Right lung (tissue), 5 donors: Measurements from ENCODE around the gene SNIP1. TPM values are rescaled to one million over a fixed set of nuclear protein-coding genes. Genes with fewer than 3 reads are reported as not detected.
"Not testable (repeated sequence)": the region's sequence is repeated elsewhere in the genome, so short reads cannot be mapped to it uniquely, and the experiment has no call there.

Experiments used
- DNase-seq, 2 donors: peaks; one replicate each; pipeline ENCODE4 v3.0.0-alpha.2; 2013
- polyA plus RNA-seq, 5 donors: library from polyadenylated mRNA; unstranded; fragments of 120-200 nt; gene quantifications; one replicate each; pipeline versions ENCODE4 v1.2.1 to v1.2.3, GENCODE V29; 2013; ENCODE audit warnings: inconsistent platforms in 1 of 5, low replicate concordance in 1 of 5; ENCODE audit not compliant: insufficient read length in 5 of 5, insufficient read depth in 1 of 5

The SNIP1 gene
- polyA plus RNA-seq, 5 donors = 10.7 to 15.1 (median 13.5) TPM

DNA sequence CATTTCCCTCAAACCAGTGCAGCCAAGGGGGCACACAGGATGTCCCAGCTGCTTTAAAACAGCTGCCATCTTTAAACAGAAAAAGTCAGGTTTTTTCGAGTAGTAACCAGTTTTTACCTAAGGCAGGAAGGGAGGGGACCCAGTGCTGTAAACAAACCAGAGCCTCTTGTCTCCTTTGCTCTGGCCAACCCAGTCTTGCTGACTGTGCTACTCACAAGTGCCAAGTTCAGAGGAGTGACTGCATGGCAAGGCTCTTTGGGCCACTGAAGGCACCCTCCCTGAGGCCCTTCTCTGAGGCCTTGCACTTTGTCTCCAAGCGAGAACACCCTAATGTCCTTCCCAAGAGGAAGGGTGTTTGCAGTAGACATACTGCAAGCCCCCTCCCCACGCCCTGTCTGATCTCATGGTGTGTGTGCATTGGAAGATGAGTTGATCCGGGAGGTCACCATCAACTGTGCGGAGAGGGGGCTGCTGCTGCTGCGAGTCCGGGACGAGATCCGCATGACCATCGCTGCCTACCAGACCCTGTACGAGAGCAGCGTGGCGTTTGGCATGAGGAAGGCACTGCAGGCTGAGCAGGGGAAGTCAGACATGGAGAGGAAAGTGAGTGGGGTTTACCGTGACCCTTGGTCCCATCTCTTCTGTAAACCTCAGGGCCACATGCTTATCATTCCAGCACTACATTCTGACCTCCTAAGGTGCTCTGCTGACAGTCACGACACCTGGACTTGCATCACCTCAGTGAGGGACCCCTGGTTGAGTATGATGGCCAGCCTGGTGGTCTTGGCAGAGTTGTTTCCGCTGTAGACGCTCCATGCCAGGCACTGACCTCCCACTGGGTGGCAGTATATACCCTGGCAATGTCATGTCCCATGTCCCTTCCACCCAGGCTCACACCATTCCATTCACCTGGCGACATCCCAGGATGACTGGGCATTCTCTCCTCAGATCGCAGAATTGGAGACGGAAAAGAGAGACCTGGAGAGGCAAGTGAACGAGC, 7.3 kb upstream of the SNIP1 start:
- DNase-seq = no peak

- peak; percentile 12 to 18 for DNase-seq
These were observed 6.5 kb upstream of the SNIP1 start for GRCh38 chr1:37560401-37561132.

GRCh38 chr1:37559957-37560379, 5.9 kb upstream of the SNIP1 start:
- DNase-seq = not testable (repeated sequence)

GRCh38 chr1:37559080-37559479, 5.0 kb upstream of the SNIP1 start:
- DNase-seq = no peak

- DNase-seq = no peak
These were observed 4.3 kb upstream of the SNIP1 start for GRCh38 chr1:37558411-37558810.

DNA sequence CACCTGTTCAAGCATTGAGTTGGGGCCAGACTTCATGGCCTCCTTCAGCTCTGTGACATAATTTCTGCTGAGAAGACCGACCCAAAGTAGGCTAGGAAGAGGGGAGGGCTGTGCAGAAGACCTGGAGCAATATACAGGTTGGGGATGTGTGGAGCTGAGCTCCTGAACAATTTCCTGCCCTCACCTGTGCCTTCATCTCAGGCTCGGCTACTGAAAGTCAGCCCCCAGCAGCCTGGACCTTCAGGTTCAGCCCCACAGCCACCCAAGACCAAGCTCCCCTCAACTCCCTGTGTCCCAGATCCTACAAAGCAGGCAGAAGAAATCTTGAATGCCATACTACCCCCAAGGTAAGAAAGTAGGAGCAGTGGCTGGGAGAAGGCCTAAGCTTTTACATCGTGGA, 3.3 kb upstream of the SNIP1 start:
- no peak for DNase-seq

DNA sequence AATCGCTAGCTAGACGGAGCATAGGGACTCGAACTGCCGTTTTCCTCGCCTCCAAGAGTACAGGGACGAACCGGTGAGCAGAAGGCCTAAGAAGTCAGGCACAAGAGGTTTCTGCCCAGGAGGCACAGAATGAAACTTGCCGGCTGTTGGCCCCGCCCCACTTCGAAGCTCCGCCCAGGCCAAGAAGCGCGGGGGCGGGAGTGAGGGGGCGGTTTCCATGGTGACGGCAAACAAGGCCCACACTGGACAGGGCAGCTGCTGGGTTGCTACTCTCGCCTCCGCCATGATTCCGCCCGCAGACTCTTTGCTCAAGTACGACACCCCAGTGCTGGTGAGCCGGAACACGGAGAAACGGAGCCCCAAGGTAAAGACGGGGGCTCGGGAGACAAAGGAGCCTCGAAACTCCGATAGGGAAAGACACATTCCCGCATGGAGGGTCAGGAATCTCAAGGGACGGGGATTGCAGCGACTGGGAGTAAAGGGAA, 2.7 kb upstream of the SNIP1 start, which contains the start of gene DNALI1:
Gene DNALI1 (plus strand): TSS at position 229 of the 485 bp plus-strand sequence. CDS start 55 bp downstream, at position 284.
- DNase-seq = peak; percentile 87 to 91

- DNase-seq = no peak
These were observed 531 bp downstream of the SNIP1 start for GRCh38 chr1:37553598-37553926.

DNA sequence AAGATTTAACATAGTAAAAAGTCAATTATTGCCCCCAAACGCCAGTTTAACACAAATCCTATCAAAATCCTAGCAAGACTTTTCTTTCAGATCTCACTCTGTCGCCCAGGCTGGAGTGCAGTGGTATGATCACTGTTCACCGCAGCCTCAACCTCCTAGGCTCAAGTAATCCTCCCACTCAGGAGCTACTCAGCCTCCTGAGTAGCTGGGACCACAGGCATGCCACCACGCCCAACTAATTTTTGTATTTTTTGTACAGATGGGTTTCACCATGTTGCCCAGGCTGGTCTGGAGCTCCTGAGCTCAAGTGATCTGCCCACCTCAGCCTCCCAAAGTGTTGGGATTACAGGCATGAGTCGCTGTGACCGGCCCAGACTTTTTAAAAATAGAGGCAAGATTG, 4.8 kb downstream of the SNIP1 start:
- no peak for DNase-seq

GRCh38 chr1:37545019-37545418, 9.1 kb downstream of the SNIP1 start:
- no peak for DNase-seq

DNA sequence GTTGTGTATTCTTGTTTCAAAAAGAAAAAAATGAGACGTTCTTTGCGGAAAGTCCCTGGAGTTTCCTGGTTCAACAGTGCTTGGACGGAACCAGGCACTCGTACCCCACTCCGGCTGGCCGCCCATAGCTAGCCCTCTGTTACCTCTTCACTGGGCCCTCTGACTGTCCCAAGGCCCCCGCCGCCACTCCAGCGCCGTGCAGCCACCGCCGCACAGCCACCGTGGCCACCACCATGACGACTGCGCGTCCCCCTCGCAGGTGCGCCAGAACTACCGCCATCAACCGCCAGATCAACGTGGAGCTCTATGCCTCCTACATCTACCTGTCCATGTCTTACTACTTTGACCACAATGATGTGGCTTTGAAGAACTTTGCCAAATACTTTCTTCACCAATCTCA, 9.6 kb downstream of the SNIP1 start:
- no peak for DNase-seq

GRCh38 chr1:37540036-37540785, 13.9 kb downstream of the SNIP1 start:
- DNase-seq = no peak

GRCh38 chr1:37539154-37539553, 14.9 kb downstream of the SNIP1 start:
- not testable (repeated sequence) for DNase-seq

DNA sequence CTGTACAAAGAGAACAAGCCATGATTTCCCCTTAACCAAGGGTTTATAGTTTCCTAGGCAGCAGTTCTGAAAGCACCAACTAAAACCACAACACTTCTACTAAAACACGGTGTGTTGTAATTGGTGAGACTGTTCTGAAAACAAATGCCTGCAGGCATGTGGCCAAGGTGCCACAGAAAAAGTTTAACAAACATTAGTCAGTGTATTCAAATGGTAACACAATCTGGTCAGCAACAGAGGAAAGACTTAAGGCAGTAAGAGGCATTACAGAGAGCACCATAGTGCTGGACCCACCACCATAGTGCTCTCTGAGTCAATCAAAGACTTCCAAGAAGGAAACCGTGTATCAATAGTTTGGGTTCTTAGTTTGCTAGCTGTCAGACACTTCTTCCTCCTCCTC, 16.7 kb downstream of the SNIP1 start:
- no peak for DNase-seq

DNA sequence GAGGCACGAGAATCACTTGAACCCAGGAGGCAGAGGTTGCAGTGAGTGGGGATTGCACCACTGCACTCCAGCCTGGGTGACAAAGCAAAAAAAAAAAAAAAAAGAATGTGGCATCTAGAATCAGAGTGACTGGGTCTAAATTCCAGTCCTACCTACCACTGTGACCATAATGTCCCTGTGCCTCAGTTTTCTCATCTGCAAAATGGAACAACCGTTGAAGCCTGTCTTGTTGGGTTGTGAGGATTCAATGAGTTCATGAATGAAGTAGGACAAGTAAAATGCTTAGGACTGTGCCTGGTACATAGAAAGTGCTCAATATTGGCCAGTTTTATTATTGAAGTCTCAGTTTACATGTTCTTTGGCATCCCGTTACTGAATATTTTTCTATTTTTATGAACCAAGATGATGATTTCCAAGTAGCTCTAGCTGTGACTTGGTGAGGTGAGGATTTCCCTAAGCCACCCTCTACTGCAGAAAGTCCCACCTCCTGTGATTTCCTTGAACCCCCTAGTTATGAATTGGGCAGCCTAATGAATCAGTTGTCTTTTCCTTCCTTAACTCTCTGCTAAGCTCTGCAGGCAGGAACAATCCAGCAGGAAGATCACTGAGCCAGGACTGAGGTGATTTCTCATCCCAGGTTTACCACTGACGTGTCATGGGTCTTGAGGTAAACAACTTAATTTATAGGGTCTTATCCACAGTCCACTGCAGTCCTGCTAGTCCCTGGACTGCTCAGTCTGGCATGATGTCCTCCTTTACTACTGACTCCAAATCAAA, 20.6 kb downstream of the SNIP1 start:
- no peak for DNase-seq

DNA sequence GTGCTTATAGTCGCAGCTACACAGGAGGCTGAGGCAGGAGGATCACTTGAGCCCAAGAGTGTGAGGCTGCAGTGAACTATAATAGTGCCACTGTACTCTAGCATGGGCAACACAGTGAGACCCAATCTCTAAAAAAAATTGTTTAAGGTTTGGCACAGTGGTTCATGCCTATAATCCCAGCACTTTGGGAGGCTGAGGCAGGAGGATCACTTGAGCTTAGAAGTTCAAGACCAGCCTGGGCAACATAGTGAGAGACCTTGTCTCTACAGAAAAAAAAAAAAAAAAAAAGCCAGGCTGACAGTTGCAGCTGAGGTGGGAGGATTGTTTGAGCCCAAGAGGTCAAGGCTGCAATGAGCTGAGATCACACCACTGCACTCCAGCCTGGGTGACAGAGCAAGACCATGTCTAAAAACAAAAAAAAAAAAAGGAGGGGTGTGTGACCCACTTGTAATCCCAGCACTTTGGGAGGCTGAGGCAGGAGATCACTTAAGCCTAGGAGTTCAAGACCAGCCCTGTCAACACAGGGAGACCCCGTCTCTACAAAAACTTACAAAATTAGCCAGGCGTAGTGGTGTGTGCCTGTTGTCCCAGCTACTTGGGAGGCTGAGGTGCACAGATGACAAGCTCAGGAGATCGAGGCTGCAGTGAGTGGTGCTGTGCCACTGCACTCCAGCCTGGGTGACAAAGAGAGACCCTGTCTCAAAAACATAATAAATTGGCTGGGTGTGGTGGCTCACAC, 21.5 kb downstream of the SNIP1 start:
- not testable (repeated sequence) for DNase-seq

DNA sequence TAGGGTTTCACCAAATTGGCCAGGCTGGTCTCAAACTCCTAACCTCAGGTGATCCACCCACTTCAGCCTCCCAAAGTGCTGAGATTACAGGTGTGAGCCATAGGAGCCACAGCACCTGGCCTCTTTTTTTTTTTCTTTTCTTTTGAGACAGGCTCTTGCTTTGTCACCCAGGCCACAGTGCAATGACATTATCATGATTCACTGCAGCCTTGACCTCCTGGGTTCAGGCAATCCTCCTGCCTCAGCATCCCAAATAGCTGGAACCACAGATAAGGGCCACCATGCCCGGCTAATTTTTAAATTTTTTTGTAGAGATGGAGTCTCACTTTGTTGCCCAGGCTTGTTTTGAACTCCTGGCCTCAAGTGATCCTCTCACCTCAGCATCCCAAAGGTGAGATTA, 24.2 kb downstream of the SNIP1 start:
- DNase-seq = not testable (repeated sequence)

GRCh38 chr1:37519613-37520012, 34.5 kb downstream of the SNIP1 start:
- DNase-seq = no peak

DNA sequence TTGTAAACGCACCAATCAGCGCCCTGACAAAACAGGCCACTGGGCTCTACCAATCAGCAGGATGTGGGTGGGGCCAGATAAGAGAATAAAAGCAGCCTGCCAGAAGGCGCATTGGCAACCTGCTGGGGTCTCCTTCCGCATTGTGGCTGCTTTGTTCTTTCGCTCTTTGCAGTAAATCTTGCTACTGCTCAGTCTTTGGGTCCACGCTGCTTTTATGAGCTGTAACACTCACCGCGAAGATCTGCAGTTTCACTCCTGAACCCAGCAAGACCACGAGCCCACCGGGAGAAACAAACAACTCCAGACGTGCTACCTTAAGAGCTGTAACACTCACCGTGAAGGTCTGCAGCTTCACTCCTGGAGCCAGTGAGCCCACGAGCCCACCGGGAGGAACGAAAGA, 35.2 kb downstream of the SNIP1 start:
- DNase-seq = not testable (repeated sequence)

GRCh38 chr1:37518241-37518640, 35.9 kb downstream of the SNIP1 start:
- DNase-seq = not testable (repeated sequence)
